ENCODE results near the gene FILIP1L.

Gene FILIP1L

GRCh38 chr3:100123112-100123511, 8.8 kb upstream of the FILIP1L start:
- Histone ChIP-seq H3K27me3 (ENCODE audit: insufficient read depth, poor library complexity, severe bottlenecking) (no peaks in the 10 kb centered on the region), H3K9me3 (ENCODE audit: severe bottlenecking) (no peaks in the 10 kb centered on the region), H3K4me1 (ENCODE audit: insufficient read depth, poor library complexity, severe bottlenecking) (no peaks in the 10 kb centered on the region), H3K36me3 (ENCODE audit: low read depth) (no peaks in the 10 kb centered on the region), H3K4me3 (ENCODE audit: severe bottlenecking) (no peak overlapping the region), H3K27ac (ENCODE audit: poor library complexity, severe bottlenecking) (no peak overlapping the region)
- no peak for TF ChIP-seq CTCF (IDR thresholded peaks at IDR 0.05; ENCODE audit: poor library complexity, severe bottlenecking)
- ATAC-seq (ENCODE audit: low read depth) (no peak), DNase-seq (ENCODE audit: low spot score) (no peak)

GRCh38 chr3:100122321-100122720, 8.0 kb upstream of the FILIP1L start:
- H3K27me3 ChIP-seq (ENCODE audit: insufficient read depth, poor library complexity, severe bottlenecking), result no peaks in the 10 kb centered on the region
- no peaks in the 10 kb centered on the region for H3K4me1 ChIP-seq (ENCODE audit: insufficient read depth, poor library complexity, severe bottlenecking)
- no peak overlapping the region for H3K27ac ChIP-seq (ENCODE audit: poor library complexity, severe bottlenecking)
- ATAC-seq (ENCODE audit: low read depth) (no peak), DNase-seq (ENCODE audit: low spot score) (no peak)
- H3K36me3 ChIP-seq (ENCODE audit: low read depth), result no peaks in the 10 kb centered on the region
- TF ChIP-seq CTCF (IDR thresholded peaks at IDR 0.05; ENCODE audit: poor library complexity, severe bottlenecking), result no peak
- no peak overlapping the region for H3K4me3 ChIP-seq (ENCODE audit: severe bottlenecking)
- H3K9me3 ChIP-seq (ENCODE audit: severe bottlenecking), result no peaks in the 10 kb centered on the region

GRCh38 chr3:100120693-100121092, 6.4 kb upstream of the FILIP1L start:
- Histone ChIP-seq H3K9me3 (ENCODE audit: severe bottlenecking) (no peaks in the 10 kb centered on the region), H3K4me3 (ENCODE audit: severe bottlenecking) (no peak overlapping the region), H3K4me1 (ENCODE audit: insufficient read depth, poor library complexity, severe bottlenecking) (no peaks in the 10 kb centered on the region), H3K36me3 (ENCODE audit: low read depth) (no peaks in the 10 kb centered on the region), H3K27ac (ENCODE audit: poor library complexity, severe bottlenecking) (no peak overlapping the region), H3K27me3 (ENCODE audit: insufficient read depth, poor library complexity, severe bottlenecking) (no peaks in the 10 kb centered on the region)
- TF ChIP-seq CTCF (IDR thresholded peaks at IDR 0.05; ENCODE audit: poor library complexity, severe bottlenecking), result no peak
- no peak for ATAC-seq (ENCODE audit: low read depth)
- DNase-seq (ENCODE audit: low spot score), result no peak

GRCh38 chr3:100120012-100120411, 5.7 kb upstream of the FILIP1L start:
- H3K9me3 ChIP-seq (ENCODE audit: severe bottlenecking), result no peaks in the 10 kb centered on the region
- H3K4me1 ChIP-seq (ENCODE audit: insufficient read depth, poor library complexity, severe bottlenecking), result no peaks in the 10 kb centered on the region
- H3K4me3 ChIP-seq (ENCODE audit: severe bottlenecking), result no peak overlapping the region
- DNase-seq (ENCODE audit: low spot score) (no peak), ATAC-seq (ENCODE audit: low read depth) (no peak)
- H3K36me3 ChIP-seq (ENCODE audit: low read depth), result no peaks in the 10 kb centered on the region
- TF ChIP-seq CTCF (IDR thresholded peaks at IDR 0.05; ENCODE audit: poor library complexity, severe bottlenecking), result no peak
- H3K27me3 ChIP-seq (ENCODE audit: insufficient read depth, poor library complexity, severe bottlenecking), result no peaks in the 10 kb centered on the region
- no peak overlapping the region for H3K27ac ChIP-seq (ENCODE audit: poor library complexity, severe bottlenecking)

GRCh38 chr3:100117093-100117492, 2.8 kb upstream of the FILIP1L start:
- ATAC-seq (ENCODE audit: low read depth) (no peak), DNase-seq (ENCODE audit: low spot score) (no peak)
- no peaks in the 10 kb centered on the region for H3K27me3 ChIP-seq (ENCODE audit: insufficient read depth, poor library complexity, severe bottlenecking)
- no peaks in the 10 kb centered on the region for H3K9me3 ChIP-seq (ENCODE audit: severe bottlenecking)
- H3K27ac ChIP-seq (ENCODE audit: poor library complexity, severe bottlenecking), result no peak overlapping the region
- H3K4me3 ChIP-seq (ENCODE audit: severe bottlenecking), result no peak overlapping the region
- no peaks in the 10 kb centered on the region for H3K36me3 ChIP-seq (ENCODE audit: low read depth)
- no peaks in the 10 kb centered on the region for H3K4me1 ChIP-seq (ENCODE audit: insufficient read depth, poor library complexity, severe bottlenecking)
- TF ChIP-seq CTCF (IDR thresholded peaks at IDR 0.05; ENCODE audit: poor library complexity, severe bottlenecking), result no peak
